ENCODE measurements around the gene ZNF710. TPM values are rescaled to one million over a fixed set of nuclear protein-coding genes. Genes with fewer than 3 reads are reported as not detected.

ZNF710 gene
- total and polyA plus RNA-seq, 2 donors (not counting 3 experiments of a cell fraction or from before 2014, with no cell fraction given), result 8.9 to 32.4 TPM

GRCh38 chr15:90022345-90022744, 21.2 kb downstream of the ZNF710 start:
- Histone ChIP-seq H3K79me2 (ENCODE audit: control insufficient read depth, insufficient read depth, low read length) (peaks cover 39% of the 10 kb centered on the region), H3K9me1 (replicated peaks; ENCODE audit: control insufficient read depth, extremely low read depth, insufficient read depth, low read length) (no peaks in the 10 kb centered on the region), H3K36me3 (ENCODE audit: control insufficient read depth in 2 of 2, extremely low read depth in 1 of 2, insufficient read depth in 2 of 2, low read length in 2 of 2) (no peaks in the 10 kb centered on the region), H3K4me3 (replicated peaks in 1 of 3; ENCODE audit: insufficient read depth in 1 of 3, low read depth in 1 of 3, low read length in 3 of 3) (no peak overlapping the region), H2AFZ (ENCODE audit: low read depth, low read length) (no peak overlapping the region), H3K27ac (ENCODE audit: insufficient read depth, low read depth, low read length) (no peak overlapping the region), H3K9ac (replicated peaks; ENCODE audit: extremely low read depth, insufficient read depth, low read length) (no peak overlapping the region), H3K4me2 (ENCODE audit: insufficient read depth, low read length) (no peak overlapping the region), H3K27me3 (ENCODE audit: control insufficient read depth in 2 of 2, insufficient read depth in 2 of 2, low read length in 2 of 2) (no peaks in the 10 kb centered on the region), H3K9me3 (replicated peaks; ENCODE audit: control insufficient read depth, insufficient read depth, low read length) (no peaks in the 10 kb centered on the region), H4K20me1 (replicated peaks; ENCODE audit: control insufficient read depth, extremely low read depth, insufficient read depth, low read length) (no peaks in the 10 kb centered on the region), H3K4me1 (ENCODE audit: control insufficient read depth, extremely low read depth, insufficient read depth, low read length) (peaks cover 23% of the 10 kb centered on the region)
- dilution Hi-C loops (cut with MboI; ENCODE audit: extremely low pct_ligation_motif_present, low sequenced_read_pairs) (no loop called here), intact Hi-C loops (cut with micrococcal nuclease) (no loop called here)
- CTCF ChIA-PET, result no interaction called here
- BruUV-seq (replicated peaks), result no TSS peak
- DNase-seq (ENCODE audit: low read depth, low spot score) (no peak), FAIRE-seq (no peak)
- POLR2A ChIA-PET, result no interaction called here
- TF ChIP-seq MAX (IDR thresholded peaks at IDR 0.05; ENCODE audit: insufficient read depth, insufficient read length) (no peak), FOS (IDR thresholded peaks at IDR 0.05; ENCODE audit: borderline replicate concordance, insufficient read depth, low read length) (no peak), EZH2 (IDR thresholded peaks at IDR 0.05; ENCODE audit: borderline replicate concordance, low read depth, low read length, severe bottlenecking) (no peak), POLR2A (IDR thresholded peaks at IDR 0.05; ENCODE audit: low read depth, low read length) (no peak), GATA2 (IDR thresholded peaks at IDR 0.05; ENCODE audit: insufficient read depth, insufficient read length, low read depth, low read length) (no peak), POLR2AphosphoS5 (IDR thresholded peaks at IDR 0.05; ENCODE audit: insufficient read depth, low read depth, low read length) (no peak), CTCF (IDR thresholded peaks at IDR 0.05; ENCODE audit: extremely low read depth in 1 of 2, insufficient read depth in 1 of 2, low read depth in 1 of 2, low read length in 2 of 2) (no peak), JUN (IDR thresholded peaks at IDR 0.05; ENCODE audit: borderline replicate concordance, insufficient read depth, insufficient read length, low read depth) (no peak), MYC (IDR thresholded peaks at IDR 0.05; ENCODE audit: low read depth, low read length) (no peak)
